GM12874 (cell line): ENCODE measurements around the gene NEUROD2.

Experiments
- CTCF ChIP-seq: IDR thresholded peaks from 2 replicates; pipeline ENCODE4 v1.5.1; 2011; ENCODE audit warnings: low read depth, mild to moderate bottlenecking, control low read depth, low read length, moderate library complexity; ENCODE audit not compliant: insufficient read depth

Gene NEUROD2

DNA sequence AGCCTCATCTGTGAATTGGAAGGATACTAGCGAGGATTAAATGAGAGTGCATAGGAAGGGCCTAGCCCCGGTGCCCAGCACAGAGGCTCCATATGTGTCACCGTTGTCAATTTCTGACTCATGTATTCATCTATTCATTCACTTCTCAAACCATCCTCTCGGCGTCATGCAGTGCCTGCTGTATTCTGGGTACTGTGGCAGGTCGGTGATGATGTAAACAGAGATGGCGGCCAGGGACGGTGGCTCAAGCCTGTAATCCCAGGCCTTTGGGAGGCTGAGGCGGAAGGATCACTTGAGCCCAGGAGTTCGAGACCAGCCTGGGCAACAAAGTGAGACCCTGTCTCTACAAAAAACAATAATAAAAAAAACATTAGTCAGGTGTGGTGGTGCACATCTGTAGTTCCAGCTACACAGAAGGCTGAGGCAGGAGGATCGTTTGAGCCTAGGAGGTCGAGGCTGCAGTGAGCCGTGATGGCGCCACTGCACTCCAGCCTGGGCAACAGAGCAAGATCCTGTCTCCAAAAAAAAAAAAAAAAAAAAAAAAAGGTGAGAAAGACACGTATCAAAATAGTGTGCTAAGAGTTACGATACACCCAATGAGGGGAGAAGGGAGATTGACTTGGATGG, 14.8 kb upstream of the NEUROD2 start:
- TF ChIP-seq CTCF = no peak

GRCh38 chr17:39621523-39622379, 14.0 kb upstream of the NEUROD2 start:
- peak; percentile 100 for TF ChIP-seq CTCF

GRCh38 chr17:39619786-39620101, 12.0 kb upstream of the NEUROD2 start:
- no peak for TF ChIP-seq CTCF

DNA sequence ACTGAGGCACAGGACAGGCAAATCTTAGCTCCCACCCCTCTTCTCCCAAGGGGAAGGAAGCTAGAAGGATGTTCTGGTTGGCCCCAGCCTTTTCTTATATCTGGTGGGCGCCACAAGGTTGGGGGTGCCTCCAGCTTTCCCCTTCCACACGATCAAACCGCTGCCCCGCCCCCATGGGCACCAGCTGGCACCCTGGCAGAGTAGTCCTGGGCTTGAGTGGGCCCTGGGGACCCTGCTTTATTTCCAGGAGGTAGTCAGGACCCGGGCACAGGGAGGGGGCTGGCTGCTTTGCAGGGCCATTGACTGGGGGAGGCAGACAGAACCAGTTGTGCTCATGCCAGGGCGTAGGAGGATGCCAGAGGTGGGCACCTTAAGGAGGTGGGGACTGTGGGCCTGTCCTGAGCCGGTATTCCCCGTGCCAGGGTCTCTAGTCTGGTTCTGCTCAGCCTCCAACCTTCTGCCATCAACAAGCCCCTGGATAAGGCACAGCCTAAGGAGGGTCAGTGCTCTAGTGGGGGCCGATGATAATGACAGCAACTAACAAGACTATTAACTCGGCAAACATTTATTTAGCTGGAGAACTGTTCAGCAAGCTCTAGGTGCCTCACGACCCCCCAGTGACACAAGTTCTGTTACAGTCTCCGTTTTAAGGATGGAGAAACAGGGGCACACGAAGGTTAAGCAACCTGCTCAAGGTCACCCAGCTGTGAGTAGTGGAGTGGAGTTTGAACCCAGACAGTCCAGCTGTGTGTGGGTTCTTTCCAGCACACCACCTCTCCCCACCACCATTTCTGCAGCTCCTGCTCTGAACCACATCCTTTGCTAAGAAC, 11.5 kb upstream of the NEUROD2 start:
- no peak for TF ChIP-seq CTCF

DNA sequence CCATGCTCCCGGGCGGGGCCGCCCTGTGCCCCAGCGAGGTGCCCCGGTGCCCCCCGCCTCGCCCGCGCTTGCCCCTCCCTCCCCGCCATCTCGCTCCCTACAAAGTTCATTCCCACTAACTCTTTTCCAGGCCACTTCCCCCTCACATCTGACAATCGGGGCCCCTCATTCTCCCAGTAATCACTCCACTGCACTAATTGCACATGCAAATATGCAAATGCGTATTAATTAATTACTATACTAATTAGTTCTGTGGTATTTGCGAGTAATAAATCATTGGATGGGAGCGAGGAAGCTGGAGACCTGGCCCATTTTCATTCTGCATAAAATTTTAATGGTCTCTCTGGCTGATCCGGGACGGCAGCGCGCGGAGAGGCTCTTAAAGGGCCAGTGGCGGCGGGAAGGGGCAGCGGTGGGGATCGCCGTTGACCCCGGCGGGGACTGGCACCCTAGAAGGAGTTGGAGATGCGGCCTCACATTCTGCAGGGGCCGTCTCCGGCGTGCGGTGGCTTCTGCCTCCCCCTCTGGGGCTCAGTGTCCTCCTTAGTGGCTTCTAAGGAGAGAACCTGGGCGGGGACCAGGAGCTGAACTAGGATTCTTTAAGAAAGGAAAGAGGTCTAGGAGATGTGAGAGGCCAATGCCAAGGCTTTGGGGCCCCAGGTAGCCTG, 10.7 kb upstream of the NEUROD2 start:
- no peak for TF ChIP-seq CTCF

DNA sequence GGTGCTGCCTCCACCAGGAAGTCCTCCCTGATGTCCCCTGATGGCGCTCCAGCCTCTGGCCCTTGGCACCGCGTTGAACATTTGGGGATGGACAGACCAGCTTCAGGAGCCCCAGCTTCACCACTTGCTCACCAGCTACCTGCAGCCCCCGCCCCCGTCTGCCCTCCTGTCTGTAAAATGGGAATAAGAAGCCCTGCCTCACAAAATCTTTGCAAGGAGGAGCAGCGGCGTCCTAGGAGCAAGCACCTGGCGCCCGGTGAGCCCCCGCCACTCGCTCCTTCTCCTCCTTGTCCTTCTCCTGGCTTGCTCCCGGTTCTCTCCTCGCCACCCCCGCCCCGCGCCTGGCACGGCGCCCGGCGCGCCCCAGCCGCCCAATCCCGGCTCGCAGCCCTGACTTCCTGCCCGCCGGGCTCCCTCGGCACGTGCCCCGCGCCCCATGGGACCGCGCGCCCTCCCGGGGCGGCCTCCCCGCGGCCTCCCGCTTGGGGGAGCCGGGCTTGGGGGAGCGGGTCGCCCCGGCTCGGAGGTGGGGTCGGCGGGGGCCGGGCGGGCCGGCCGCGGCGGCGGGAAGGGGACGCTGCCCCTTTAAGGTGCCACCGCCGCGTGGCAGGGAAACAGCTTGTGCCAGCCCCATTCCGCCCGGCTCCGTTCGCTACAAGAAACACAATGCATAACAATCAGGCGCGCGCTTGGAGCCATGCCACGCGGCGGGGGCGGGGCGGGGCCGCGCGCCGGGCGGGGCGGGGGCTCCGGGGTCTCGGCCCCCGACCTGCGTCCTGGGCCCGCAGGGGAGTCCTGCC, 9.9 kb upstream of the NEUROD2 start:
- TF ChIP-seq CTCF = no peak
